ENCODE data around the gene SHLD1.

DNA sequence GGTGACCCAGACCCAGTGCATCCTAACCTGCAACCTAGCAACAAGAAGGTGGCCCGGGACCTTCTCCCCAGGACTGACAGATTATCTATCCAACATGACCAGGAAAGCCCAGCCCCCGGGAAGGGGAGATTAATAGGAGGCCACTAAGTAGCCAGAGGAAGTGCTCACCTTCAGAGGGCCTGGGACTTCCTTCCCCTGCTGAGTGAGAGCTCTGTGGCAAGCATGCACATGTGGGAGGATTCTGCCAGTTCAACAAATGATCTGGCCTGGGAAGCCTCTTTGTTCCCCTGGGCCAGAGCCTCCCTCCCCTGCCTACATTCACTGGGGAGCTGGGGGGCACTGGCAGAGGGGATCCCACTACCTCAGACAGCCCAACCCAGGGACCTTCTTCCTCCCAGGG lies 39.6 kb downstream of the SHLD1 start:
- no peak for TF ChIP-seq EZH2 (IDR thresholded peaks at IDR 0.05; ENCODE audit: insufficient read depth, low read length)
- TF ChIP-seq CTCF (IDR thresholded peaks at IDR 0.05; ENCODE audit: insufficient read depth, low read depth, low read length): no peak
